LoVo (cell line): ENCODE results near the gene KLHL10.
"Not testable (repeated sequence)": the region's sequence is repeated elsewhere in the genome, so short reads cannot be mapped to it uniquely, and the experiment has no call there.

ENCODE experiments used
- DNase-seq: peaks from one replicate; pipeline ENCODE4 v3.0.0-alpha.2; 2016; ENCODE audit warnings: low spot score

Gene KLHL10

GRCh38 chr17:41813152-41813680 is 24.4 kb upstream of the KLHL10 start:
- DNase-seq, result no peak

GRCh38 chr17:41813699-41814124 is 23.9 kb upstream of the KLHL10 start:
- no peak for DNase-seq

- no peak for DNase-seq
These were observed 23.4 kb upstream of the KLHL10 start for GRCh38 chr17:41814195-41814594.

GRCh38 chr17:41816637-41817320 is 20.8 kb upstream of the KLHL10 start:
- DNase-seq, result no peak

- DNase-seq, result no peak
These were observed 19.6 kb upstream of the KLHL10 start for GRCh38 chr17:41818024-41818423.

GRCh38 chr17:41821776-41822175 is 15.8 kb upstream of the KLHL10 start:
- no peak for DNase-seq

- DNase-seq, result no peak
These were observed 15.1 kb upstream of the KLHL10 start for GRCh38 chr17:41822216-41823140.

GRCh38 chr17:41823141-41823524 is 14.5 kb upstream of the KLHL10 start:
- DNase-seq, result no peak

- DNase-seq, result no peak
These were observed 14.0 kb upstream of the KLHL10 start for GRCh38 chr17:41823580-41823979.

- no peak for DNase-seq
These were observed 13.5 kb upstream of the KLHL10 start for GRCh38 chr17:41824086-41824485.

GRCh38 chr17:41825175-41825845 is 12.3 kb upstream of the KLHL10 start:
- DNase-seq, result no peak

- DNase-seq, result not testable (repeated sequence)
These were observed 7.7 kb upstream of the KLHL10 start for GRCh38 chr17:41829961-41830360.

GRCh38 chr17:41835214-41835799 is 2.3 kb upstream of the KLHL10 start:
- no peak for DNase-seq

- peak; percentile 63 for DNase-seq
These were observed 1.6 kb upstream of the KLHL10 start, which contains the start of gene NT5C3B for GRCh38 chr17:41835800-41836549. TSS of gene NT5C3B (minus strand) at chr17:41836232. CDS start at chr17:41836193, 39 bp downstream.

GRCh38 chr17:41836550-41837196 is 952 bp upstream of the KLHL10 start:
- DNase-seq, result no peak

GRCh38 chr17:41839448-41839847 is 1.8 kb downstream of the KLHL10 start:
- DNase-seq, result not testable (repeated sequence)

GRCh38 chr17:41840781-41841180 is 3.2 kb downstream of the KLHL10 start:
- not testable (repeated sequence) for DNase-seq

- DNase-seq, result no peak
These were observed 7.3 kb downstream of the KLHL10 start for GRCh38 chr17:41844971-41845370.

- DNase-seq, result no peak
These were observed 11.2 kb downstream of the KLHL10 start for GRCh38 chr17:41848788-41849187.

- DNase-seq, result no peak
These were observed 11.8 kb downstream of the KLHL10 start for GRCh38 chr17:41849251-41849990.
